ENCODE data around the gene LCN15. TPM values are rescaled to one million over a fixed set of nuclear protein-coding genes. Genes with fewer than 3 reads are reported as not detected.
A peak's percentile ranks its signal among the peaks of the same experiment; 100 is the strongest.

The LCN15 gene
- total and polyA plus RNA-seq, 2 of the 13 experiments (the other 11 are each of a cell fraction or from before 2014, with no cell fraction given): 1.3 to 53.7 TPM

GRCh38 chr9:136769710-136770191, 5.4 kb upstream of the LCN15 start:
- peak; percentile 67 for ATAC-seq
- no peaks in the 10 kb centered on the region for H3K79me2 ChIP-seq (ENCODE audit: insufficient read depth, low read length)
- no peak overlapping the region for H3K4me3 ChIP-seq (replicated peaks in 1 of 3; ENCODE audit: insufficient read depth in 1 of 3, low read depth in 2 of 3, low read length in 3 of 3)
- no peak overlapping the region for H2AFZ ChIP-seq (ENCODE audit: low read length)
- no TSS peak for BruUV-seq (replicated peaks)
- CTCF ChIA-PET (ENCODE audit: low intra/inter-chr PET ratio, low total read pairs): interaction anchor here (1.3 kb wide), 1 partner anchor 15 kb away, joined by 3 read pairs; no protein-coding TSS in a partner anchor
- no peak overlapping the region for H3K27ac ChIP-seq (ENCODE audit: extremely low read length, insufficient read depth, low read length)
- no peaks in the 10 kb centered on the region for H4K20me1 ChIP-seq (ENCODE audit: insufficient read depth, low read length)
- H3K36me3 ChIP-seq (replicated peaks in 1 of 2; ENCODE audit: control insufficient read depth in 1 of 2, insufficient read depth in 2 of 2, low read length in 2 of 2): no peaks in the 10 kb centered on the region
- DNase-seq (ENCODE audit: low spot score): no peak
- intact Hi-C loops (cut with micrococcal nuclease; ENCODE audit: unreplicated experiment): no loop called here
- in situ Hi-C loops (cut with HindIII; ENCODE audit: extremely low pct_ligation_motif_present, low pct_unique_long_range_greater_than_20kb): loop anchor here (10.0 kb wide), 1 partner anchor 275 kb away; the partner anchor contains the start of gene NPDC1
- no peak overlapping the region for H3K9ac ChIP-seq (ENCODE audit: insufficient read depth, low read depth, low read length)
- H3K4me2 ChIP-seq (ENCODE audit: low read depth, low read length): peak overlapping the region; percentile 23; the same call in 1 of the 2 replicates
- POLR2A ChIA-PET: no interaction called here
- 45% methylated on average over 16 of the region's 16 CpGs for WGBS (ENCODE audit: low lambda C conversion rate)
- H3K9me3 ChIP-seq (ENCODE audit: low read length): peaks cover 6% of the 10 kb centered on the region; the same call in 1 of the 2 replicates
- 0 out of 5 replicates have a peak, but pooled peaks cover 0 to 4% of the 10 kb centered on the region in 2 experiments for H3K27me3 ChIP-seq (ENCODE audit: control insufficient read depth in 1 of 2, insufficient read depth in 2 of 2, low read length in 2 of 2)
- H3K4me1 ChIP-seq (ENCODE audit: insufficient read depth, low read length): peaks cover 35% of the 10 kb centered on the region
- no peak for FAIRE-seq
- TF ChIP-seq MYC (CRISPR knock-in tag; IDR thresholded peaks at IDR 0.05; ENCODE audit: borderline replicate concordance): peak; percentile 51; the same call in 1 of the 2 replicates
- TF ChIP-seq PATZ1 (CRISPR knock-in tag; IDR thresholded peaks at IDR 0.05): peak; percentile 36
- TF ChIP-seq ZNF770 (CRISPR knock-in tag; IDR thresholded peaks at IDR 0.05): peak; percentile 62; the same call in 1 of the 2 replicates
- peak; percentile 25; the same call in 1 of the 2 replicates for TF ChIP-seq MAX (IDR thresholded peaks at IDR 0.05)
- no peak for TF ChIP-seq ZNF512B (CRISPR knock-in tag; IDR thresholded peaks at IDR 0.05; ENCODE audit: borderline replicate concordance)
- TF ChIP-seq CTCF (CRISPR knock-in tag; IDR thresholded peaks at IDR 0.05): peak; percentile 73
- TF ChIP-seq ZFYVE20 (CRISPR knock-in tag; IDR thresholded peaks at IDR 0.05; ENCODE audit: borderline replicate concordance, low read depth): no peak
- TF ChIP-seq ZNF343 (CRISPR knock-in tag; IDR thresholded peaks at IDR 0.05): no peak
- TF ChIP-seq ZNF687 (CRISPR knock-in tag; IDR thresholded peaks at IDR 0.05): peak; percentile 33; the same call in 1 of the 2 replicates
